Skeletal muscle cell (primary cell): ENCODE results near the gene FADS1.

Source experiments
- DNase-seq: peaks from one replicate; pipeline ENCODE4 v3.0.0-alpha.2; 2010; ENCODE audit warnings: low read depth
- H3K4me3 ChIP-seq: 2 replicates; pipeline ENCODE4 v1.5.1; 2011; ENCODE audit warnings: low read depth, mild to moderate bottlenecking, control low read depth, low read length, moderate library complexity

Gene FADS1

DNA sequence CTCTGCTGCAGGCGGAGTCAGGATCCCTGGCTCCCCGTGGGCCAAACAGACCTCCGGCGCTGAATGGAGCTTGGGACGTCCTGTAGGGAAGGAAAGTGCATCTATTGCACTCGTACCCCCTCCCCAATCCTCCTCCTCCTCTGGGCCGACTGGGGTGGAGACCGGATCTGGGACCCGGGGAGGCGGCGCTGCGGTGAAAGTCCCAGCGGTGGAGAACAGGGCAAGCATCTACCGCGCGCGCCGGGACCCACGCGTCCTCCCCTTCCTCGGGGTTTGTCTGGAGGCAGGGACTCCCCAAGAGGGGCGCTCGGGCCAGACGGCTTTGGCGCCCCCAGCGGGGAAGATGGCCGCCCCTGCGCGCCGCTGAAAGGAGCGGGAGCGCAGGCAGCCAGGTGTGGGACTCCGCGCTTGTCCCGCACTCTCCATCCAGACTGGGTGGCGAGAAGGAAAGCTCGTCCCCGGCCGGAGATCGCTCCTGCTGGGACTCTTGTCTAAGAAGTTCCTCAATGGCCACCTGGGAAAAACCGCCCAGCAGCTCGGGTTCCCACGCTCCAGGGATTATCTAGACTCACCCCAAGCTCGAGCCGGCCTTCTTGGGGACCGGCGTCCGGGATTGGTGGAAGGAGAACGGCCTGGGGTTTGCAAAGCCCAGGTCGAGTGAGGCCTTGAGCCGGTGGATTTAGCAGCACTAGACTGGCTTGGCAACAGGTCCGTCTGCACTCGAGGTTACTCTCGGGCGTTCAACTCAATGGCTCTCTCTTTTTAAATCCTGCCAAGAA lies 12.0 kb upstream of the FADS1 start:
- H3K4me3 ChIP-seq = peak overlapping the region; percentile 94
- no peak for DNase-seq

DNA sequence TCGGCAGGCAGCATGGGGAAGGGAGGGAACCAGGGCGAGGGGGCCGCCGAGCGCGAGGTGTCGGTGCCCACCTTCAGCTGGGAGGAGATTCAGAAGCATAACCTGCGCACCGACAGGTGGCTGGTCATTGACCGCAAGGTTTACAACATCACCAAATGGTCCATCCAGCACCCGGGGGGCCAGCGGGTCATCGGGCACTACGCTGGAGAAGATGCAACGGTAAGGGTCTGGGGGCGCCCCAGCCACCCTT lies 11.5 kb upstream of the FADS1 start:
- no peak for DNase-seq

DNA sequence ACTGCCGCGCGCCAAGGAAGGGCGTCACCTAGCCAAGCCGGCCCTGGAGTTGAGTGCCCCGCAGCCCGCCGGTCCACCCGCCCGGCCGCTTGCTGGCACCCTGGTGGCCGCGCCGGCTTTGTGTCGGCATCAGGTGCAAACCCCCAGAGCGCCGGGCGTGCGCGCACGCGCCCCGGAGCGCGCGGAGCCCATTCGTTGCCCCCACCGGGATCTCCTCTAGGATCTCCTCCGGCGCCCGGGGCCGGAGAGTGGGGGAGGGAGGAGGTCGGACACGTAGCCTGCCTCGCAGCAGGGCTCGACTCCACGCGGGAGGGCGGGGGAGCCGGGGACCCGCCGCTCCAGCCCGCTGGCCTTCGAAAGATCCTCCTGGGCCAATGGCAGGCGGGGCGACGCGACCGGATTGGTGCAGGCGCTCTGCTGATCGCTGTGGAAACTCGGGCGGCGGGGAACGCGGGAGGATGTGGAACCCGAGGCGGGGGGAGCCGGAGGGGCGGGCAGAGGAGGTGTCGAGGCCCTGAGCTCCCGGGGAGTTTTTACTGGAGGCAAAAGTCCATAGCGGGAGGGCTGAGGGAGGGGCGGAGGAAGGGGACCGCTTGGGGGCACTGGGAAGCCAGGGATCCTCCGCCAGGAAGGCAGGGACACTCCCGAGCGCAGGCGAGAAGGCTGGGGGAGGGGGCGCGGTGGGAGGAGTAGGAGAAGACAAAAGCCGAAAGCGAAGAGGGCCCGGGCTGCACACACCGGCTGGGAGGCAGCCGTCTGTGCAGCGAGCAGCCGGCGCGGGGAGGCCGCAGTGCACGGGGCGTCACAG lies 11.0 kb upstream of the FADS1 start, which contains the start of gene FADS2:
Gene FADS2, plus strand, starts transcription at position 730 of the 808 bp plus-strand sequence. CDS start 91 bp downstream, outside the sequence.
- peak; percentile 92 for DNase-seq
- H3K4me3 ChIP-seq = peak within 1 kb of the TSS; percentile 94

More for the DNA sequence above, 11.5 kb upstream of the FADS1 start:
- peak overlapping the region; percentile 94 for H3K4me3 ChIP-seq

DNA sequence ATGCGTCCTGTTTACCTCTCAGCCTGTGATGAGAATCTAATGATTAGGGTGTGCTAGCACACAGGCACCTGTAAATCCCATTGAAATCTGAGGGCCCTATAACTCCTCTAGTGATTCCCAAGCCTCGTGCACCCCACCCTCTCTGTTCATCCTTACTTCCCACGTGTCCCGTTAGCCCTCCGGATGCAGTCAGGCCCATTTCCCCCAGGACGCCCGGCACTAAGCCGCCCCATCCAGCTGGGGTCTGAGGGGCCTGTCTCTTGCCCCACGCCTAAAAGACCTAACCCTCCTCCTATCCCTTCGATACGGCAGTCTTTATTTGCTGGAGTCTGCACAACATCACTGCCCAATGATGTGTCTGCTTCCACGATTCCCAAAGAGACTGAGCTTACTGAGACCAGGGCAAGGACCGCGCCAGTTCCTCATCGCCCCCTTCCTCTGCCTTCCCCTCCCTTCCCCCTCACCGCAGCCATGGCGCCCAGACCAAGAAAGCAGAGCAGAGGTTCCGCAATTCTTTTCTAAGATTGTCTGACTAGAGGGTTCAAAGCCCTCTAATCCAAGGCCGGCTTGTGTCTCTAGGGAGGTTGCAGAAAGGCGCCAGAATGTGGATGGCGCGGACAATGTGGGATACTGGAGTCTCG lies 10.2 kb upstream of the FADS1 start:
- H3K4me3 ChIP-seq = peak overlapping the region; percentile 94
- no peak for DNase-seq

DNA sequence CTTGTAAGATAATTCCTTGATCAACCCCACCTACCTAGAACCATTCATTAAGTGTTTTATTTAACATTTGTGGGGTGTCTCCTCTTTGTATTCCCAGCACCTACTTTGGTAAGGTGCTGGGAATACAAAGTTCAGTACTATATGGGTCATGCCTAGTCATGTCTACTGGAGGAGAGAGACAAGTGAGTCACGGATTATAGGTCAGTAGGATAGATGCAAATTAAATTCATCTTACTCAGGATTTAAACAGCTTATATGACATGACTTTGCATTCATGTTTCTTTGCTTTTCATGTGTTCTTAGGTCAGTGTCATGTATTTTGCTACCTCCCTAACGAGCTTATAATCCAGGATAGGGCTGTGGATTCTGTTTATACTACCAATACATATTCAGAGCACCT lies 3.4 kb upstream of the FADS1 start:
- no peak for DNase-seq
- H3K4me3 ChIP-seq = no peak overlapping the region

DNA sequence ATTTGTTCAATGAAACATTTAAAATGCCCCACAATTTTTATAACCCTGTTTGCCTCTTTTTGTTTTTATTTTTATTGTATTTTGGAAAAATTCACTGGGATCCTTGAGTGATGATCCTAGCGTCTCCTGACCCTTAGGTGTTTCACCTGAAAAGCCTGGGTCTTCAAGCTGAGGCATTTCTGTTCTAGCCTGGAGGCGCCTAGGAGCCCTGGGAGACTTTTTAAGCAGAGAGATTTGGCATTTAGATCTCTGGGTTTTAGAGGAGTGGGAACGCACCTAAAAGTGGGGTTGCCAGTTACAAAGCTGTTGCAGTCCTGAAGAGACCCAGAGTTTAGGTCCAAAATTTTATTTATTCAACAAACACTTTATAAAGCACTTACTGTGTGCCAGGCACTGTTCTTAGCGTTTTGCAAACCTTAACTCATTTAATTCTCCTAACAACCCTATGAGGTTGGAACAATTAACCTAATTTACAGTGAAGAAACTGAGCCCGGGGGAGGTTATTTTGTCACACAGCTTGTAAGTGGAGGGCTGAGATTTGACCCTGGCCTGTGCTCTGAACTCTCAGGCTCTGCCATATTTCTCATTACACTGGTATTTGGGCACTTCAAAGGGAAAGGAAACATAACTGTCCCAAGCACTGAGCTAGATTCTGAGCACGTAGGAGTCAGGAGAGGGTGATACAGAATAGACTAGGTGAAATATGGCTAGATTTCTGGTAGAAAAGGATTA lies 834 bp upstream of the FADS1 start:
- no peak for DNase-seq
- peak overlapping the region; percentile 74 for H3K4me3 ChIP-seq

DNA sequence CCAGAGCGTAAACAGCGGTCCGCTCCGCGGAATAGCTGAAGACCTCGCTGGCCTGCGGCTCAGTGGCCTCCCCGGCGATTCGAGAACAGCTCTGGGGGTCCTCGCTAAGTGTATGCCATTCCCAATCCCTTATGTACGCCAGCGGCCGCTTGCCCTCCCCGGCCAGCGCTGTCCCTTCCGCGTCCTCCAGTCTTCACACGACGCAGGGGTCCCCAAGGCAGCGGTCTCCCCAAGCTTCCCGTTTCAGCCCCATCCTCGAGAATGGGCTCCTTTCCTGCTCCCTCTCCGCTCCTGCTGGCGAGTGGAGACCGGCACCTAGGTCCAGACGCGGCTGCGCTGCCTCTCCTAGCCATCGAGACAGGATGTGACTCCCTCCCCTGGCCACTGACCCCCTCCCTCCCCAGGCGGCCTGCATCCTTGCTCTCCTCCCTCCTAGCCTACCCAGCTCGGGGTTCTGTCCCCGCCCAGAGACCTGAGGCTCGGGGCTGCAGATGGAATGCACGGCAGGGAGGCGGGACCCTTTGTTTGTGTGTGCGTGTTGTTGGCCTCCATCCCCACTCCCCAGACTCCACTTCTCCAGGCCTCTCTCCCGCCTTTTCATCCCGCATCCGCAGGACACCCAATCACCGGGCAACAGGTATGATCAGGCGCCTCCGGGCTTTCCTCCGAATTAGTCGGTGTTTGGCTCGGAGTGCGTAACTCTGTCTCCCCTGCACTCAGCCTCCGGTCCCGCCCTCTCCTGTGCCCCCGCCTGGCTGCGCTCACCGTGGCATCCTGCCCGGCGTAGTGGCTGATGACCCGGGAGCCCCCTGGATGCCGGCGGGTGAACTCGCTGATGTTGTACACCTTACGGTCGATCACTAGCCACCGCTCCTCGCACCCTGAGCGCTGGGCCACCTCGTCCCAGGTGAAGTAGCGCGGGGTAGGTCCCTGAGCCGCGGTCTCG lies 740 bp downstream of the FADS1 start:
- no peak for DNase-seq
- H3K4me3 ChIP-seq = peak overlapping the region; percentile 74

DNA sequence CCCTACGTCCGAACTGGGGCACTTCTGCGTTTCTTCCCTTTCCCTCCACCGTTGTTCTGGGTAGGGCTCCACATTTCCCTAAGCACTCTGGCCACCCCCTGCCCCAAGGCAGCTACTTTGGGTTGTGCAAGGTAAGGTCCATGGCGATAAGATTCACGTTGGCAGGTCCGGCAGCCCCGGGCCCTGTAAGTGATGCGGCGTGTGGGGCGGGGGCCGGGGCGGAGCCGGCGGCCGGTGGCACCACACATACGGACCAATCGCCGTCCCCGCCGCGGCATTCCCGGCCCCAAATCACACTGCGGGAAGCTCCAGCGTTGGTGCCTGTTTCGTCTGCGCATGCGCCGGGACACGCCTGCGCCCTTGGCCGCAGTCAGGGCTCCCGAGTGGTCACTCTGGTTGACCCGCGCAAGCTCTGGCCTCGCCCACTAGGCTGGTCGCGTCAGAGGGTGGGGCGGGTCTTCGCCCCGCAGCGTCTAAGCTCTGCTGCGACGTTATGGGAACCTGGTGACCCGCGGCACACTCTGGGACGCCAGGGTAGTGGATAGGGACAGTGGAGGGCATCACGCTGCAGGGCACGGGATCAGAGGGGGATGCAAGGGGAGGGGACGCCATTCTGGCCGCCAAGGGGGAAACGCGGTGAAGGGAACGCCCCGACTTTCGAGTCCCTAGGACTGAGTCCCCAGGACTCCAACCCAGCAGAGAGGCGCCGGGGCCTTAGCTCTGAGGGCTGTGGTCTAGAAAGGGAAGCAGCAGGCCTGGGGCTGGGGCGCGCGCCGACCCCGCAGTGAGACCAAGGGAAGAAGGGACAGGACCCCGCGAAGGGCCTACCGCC lies 1.6 kb downstream of the FADS1 start:
- peak; percentile 91 for DNase-seq
- peak overlapping the region; percentile 74 for H3K4me3 ChIP-seq

DNA sequence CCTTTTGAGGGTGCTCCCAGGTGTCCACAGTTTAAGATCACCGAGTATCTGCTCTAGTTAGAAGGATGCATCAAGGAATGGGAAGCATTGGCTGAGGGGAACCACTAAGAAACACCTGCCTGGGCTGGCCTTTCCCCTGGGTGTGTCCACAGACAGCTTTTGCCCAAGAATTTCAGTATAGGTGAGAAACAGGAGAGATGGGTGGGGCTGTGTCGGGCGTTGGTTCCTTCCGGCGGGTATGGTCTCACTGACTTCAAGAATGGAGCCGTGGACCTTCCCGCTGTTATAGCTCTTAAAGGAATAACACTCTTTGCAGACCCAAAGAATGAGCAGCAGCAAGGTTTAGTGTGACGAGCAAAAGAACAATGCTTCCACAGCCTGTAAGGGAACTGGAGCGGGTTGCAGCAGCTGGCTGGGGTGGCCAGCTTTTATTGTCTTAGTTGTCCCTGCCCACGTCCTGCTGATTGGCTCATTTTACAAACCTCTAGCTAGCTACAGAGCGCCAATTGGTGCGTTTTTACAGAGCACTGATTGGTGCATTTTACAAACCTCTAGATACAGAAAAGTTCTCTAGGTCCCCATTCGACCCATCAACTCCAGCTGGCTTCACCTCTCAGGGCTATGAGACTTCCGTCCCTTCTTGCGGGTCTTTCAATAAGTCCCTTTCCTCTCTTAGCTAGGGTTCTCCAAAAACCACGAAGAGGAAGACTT lies 2.4 kb downstream of the FADS1 start:
- no peak for DNase-seq
- H3K4me3 ChIP-seq = peak overlapping the region; percentile 74

DNA sequence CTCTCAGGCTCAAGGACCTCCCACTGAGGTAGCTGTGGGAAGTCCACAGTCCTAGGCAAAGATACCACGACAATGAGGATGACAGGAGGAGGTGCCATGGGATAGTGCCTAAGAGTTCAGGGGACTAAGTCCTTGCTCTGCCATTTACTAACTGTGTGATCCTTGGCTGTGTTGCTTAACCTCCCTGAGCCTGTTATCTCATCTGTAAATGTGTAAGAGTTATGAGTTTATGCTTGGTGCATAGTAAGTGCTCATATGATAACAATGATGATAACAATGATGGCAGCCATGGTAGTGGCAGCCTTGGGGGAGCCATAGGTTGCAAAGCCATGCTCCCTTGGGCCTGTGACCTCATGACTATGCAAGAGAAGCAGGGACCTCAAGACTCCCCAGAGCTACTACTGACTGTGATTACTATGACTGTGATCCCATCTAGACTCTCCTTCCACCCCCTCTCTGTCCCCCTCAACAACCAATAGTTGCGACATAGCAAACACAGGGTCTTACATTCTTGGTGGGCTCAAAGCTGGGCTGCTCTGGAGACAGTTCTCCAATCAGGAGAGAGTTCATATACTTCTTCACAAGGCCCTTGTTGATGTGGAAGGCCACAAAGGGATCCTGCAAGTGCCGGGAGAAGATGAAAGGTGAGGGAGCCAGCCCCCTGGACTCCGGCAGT lies 3.9 kb downstream of the FADS1 start:
- DNase-seq = no peak
- H3K4me3 ChIP-seq = no peak overlapping the region

DNA sequence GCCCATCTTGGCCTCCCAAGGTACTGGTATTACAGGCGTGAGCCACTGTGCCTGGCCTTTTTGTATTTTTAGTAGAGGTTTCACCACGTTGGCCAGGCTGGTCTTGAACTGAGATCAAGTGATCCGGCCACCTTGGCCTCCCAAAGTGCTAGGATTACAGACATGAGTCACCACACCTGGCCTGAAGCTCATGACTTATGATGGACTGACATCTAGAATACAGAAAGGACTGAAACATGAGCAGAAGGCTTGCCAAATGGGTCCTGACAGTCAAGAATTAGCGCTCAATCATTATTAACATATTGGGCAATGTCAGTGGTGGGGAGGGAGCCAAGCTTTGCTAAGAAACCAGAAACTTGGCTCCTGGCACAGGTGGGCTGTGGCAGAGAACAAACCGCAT lies 5.0 kb downstream of the FADS1 start:
- H3K4me3 ChIP-seq = no peak overlapping the region
- DNase-seq = no peak

DNA sequence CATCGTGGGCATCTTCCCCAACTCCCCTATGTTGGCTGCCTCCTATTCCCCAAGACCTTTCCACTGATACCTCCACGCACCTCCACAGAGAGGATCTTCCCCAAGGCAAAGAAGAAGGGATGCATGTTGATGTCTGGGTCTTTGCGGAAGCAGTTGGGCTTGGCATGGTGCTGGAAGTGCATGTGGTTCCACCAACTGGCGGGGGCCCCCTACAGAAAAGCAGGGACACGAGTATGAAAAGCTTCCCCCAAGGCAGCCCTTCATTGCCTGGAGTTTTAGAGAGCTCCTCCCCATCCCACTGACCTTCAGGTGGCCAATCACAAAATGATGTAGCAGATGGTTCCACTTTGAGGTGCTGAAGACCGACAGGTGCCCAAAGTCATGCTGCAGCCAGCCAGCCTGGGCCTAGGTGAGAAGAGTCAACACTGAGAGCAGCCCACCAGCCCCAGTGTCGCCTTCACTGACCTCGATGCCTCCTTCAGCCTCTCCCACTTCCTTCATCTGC lies 6.1 kb downstream of the FADS1 start:
- no peak for DNase-seq
- no peak overlapping the region for H3K4me3 ChIP-seq

DNA sequence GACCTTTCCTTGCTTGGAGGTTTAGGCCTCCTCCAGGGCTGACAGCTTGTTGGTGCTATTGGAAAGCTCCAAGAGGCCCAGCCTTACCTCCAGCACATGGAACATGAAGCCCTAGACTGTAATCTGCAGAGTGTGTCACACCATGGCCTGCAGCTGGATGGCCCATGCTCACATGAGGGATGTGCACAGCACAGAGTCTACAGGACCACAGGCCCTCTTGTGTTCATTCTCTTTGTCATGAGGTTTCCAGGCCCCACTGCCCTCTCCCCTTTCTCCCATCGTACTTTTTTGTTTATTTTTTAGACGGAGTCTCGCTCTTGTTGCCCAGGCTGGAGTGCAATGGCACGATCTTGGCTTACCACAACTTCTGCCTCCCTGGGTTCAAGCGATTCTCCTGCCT lies 10.0 kb downstream of the FADS1 start:
- no peak overlapping the region for H3K4me3 ChIP-seq
- no peak for DNase-seq

DNA sequence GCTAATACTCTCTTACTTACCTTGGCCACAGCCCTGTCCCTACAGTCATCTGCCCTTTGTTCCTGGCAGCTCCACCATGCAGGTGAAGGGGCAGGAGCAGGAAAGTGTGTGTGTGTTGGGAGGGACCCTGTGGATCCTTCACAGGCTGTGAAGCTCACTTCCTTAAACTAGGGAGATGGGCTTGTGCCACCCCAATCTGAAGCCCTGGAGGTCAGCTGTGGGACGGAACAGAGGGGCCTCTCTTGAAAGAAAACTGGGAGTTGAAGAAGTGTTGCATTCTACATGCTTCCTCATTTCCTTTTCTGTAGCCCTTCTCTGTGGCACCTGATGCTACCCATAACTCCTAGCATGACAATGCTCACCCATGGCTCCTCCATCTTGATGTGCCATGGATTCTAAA lies 11.7 kb downstream of the FADS1 start:
- no peak for DNase-seq
- no peak overlapping the region for H3K4me3 ChIP-seq

DNA sequence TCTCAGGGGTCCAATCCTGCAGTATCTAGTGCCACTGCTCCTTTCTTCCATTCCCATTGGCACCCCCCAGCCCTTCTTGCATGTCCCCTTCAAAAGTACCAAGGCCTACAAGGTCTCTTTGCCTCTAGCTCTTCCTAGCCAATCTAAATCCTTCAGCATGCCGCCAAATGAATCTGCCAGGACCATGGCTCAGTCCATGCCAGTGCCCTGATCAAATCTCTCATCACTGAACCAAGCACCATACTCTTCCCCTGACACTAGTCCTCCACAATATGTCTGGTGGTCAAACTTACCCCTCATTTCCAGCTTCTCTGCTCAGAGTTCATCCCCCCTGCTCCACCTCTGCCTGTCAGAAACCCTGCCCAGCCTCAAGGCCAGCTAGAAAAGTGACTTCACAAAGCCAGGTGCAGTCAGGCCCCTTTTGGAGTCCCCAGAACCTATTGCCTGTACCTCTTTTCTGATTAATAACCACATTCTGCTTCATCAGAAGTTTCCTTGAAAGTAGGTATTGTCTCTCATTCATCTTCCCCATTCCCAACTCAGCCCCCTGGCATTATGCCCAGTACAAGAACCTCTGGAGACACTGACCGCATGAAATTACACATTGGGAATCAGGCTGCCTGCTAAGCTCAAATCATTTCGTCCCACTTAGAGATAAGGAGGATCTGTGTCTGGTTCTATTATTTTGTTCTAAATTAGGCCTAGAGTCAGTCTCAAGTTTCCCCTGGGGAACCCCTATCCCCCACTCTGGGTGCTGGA lies 12.7 kb downstream of the FADS1 start:
- H3K4me3 ChIP-seq = no peak overlapping the region
- DNase-seq = no peak

DNA sequence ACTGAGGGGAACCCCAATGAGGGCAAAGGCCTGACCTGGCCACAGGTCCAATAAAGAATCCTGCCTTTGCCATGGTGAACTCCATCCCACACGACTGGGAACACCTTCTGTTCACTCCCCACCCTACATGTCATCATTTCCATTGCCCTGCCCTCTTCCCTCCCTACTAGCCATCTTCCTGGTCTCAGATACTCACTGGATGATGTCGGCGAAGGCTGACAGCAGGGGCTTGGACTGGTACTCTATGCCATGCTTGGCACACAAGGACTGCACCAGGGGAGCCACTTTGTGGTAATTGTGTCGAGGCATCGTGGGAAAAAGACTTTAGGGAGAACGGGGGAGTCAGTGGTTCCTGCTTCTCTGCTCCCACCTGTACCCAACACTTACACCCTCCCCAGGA lies 14.2 kb downstream of the FADS1 start:
- DNase-seq = no peak
- no peak overlapping the region for H3K4me3 ChIP-seq
